ENCODE data around the gene ENPP3.

DNA sequence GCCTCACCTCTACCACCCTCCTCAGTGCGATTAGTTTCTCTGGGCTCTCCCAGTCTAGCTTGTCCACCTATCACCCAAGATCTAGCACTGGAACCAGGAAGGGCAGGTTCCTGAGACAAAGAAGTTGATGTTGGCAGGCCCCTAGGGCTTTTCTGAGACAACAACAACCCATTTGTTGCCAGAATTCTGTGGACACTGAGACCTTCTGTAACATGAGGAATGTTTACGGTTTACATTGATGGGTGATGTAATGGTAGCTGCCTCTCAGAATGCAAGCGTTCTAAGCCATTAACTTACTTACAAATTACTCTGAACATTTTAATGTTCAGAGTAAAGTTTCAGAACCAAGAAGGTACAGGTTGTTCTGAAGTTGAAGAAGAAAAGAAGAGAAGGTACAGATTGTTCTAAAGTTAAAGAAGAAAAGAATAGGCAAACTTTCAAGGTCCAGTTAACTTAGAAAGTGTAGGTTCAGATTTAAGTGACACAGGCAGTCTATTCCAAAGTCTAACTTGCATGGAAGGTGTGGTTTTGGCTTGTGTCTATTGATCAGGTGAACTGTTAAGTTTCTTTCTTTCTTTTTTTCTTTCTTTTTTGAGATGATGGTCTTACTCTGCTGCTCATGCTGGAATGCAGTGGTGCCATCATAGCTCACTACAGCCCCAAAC lies 5.3 kb upstream of the ENPP3 start:
- TF ChIP-seq, protein P1, sequence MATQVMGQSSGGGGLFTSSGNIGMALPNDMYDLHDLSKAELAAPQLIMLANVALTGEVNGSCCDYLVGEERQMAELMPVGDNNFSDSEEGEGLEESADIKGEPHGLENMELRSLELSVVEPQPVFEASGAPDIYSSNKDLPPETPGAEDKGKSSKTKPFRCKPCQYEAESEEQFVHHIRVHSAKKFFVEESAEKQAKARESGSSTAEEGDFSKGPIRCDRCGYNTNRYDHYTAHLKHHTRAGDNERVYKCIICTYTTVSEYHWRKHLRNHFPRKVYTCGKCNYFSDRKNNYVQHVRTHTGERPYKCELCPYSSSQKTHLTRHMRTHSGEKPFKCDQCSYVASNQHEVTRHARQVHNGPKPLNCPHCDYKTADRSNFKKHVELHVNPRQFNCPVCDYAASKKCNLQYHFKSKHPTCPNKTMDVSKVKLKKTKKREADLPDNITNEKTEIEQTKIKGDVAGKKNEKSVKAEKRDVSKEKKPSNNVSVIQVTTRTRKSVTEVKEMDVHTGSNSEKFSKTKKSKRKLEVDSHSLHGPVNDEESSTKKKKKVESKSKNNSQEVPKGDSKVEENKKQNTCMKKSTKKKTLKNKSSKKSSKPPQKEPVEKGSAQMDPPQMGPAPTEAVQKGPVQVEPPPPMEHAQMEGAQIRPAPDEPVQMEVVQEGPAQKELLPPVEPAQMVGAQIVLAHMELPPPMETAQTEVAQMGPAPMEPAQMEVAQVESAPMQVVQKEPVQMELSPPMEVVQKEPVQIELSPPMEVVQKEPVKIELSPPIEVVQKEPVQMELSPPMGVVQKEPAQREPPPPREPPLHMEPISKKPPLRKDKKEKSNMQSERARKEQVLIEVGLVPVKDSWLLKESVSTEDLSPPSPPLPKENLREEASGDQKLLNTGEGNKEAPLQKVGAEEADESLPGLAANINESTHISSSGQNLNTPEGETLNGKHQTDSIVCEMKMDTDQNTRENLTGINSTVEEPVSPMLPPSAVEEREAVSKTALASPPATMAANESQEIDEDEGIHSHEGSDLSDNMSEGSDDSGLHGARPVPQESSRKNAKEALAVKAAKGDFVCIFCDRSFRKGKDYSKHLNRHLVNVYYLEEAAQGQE (IDR thresholded peaks at IDR 0.05; ENCODE audit: borderline replicate concordance): no peak
- TF ChIP-seq EZH2 (IDR thresholded peaks at IDR 0.05; ENCODE audit: borderline replicate concordance, insufficient read depth, low read length, poor library complexity, severe bottlenecking) (no peak), SMC3 (conservative IDR thresholded peaks at IDR 0.05; ENCODE audit: poor library complexity) (no peak), EP300 (conservative IDR thresholded peaks at IDR 0.05; ENCODE audit: poor library complexity, severe bottlenecking) (no peak)
- TF ChIP-seq, protein P2, sequence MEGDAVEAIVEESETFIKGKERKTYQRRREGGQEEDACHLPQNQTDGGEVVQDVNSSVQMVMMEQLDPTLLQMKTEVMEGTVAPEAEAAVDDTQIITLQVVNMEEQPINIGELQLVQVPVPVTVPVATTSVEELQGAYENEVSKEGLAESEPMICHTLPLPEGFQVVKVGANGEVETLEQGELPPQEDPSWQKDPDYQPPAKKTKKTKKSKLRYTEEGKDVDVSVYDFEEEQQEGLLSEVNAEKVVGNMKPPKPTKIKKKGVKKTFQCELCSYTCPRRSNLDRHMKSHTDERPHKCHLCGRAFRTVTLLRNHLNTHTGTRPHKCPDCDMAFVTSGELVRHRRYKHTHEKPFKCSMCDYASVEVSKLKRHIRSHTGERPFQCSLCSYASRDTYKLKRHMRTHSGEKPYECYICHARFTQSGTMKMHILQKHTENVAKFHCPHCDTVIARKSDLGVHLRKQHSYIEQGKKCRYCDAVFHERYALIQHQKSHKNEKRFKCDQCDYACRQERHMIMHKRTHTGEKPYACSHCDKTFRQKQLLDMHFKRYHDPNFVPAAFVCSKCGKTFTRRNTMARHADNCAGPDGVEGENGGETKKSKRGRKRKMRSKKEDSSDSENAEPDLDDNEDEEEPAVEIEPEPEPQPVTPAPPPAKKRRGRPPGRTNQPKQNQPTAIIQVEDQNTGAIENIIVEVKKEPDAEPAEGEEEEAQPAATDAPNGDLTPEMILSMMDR (IDR thresholded peaks at IDR 0.05; ENCODE audit: poor library complexity, severe bottlenecking): no peak
